H1 (cell line): ENCODE data around the gene PRRT4. TPM values are rescaled to one million over a fixed set of nuclear protein-coding genes. Genes with fewer than 3 reads are reported as not detected.

Experiments used
- CTCF ChIA-PET: fragments of 300-600 bp; sonication (Branson Sonifier 250); formaldehyde crosslinking; loops from one replicate; lab custom pipeline; 2021; ENCODE audit not compliant: partially characterized antibody; lab: Charles Lee
- POLR2A ChIA-PET: fragments of 300-600 bp; sonication (Branson Sonifier 250); formaldehyde crosslinking; loops from one replicate; lab custom pipeline; 2021; ENCODE audit warnings: inconsistent platforms; ENCODE audit not compliant: partially characterized antibody; lab: Charles Lee
- DNase-seq, 2 experiments: peaks; one replicate each; pipeline versions ENCODE4 v3.0.0 to v3.0.0-alpha.2; 2010 to 2022; ENCODE audit warnings: low spot score in 2 of 2, low read depth in 1 of 2, mixed read lengths in 1 of 2
- FAIRE-seq: peaks from 2 replicates; lab custom pipeline; 2011; peaks lifted over from hg19 to GRCh38; lab: Jason Lieb, UNC
- H2AFZ ChIP-seq: 2 replicates; pipeline ENCODE4 v1.8.1; 2012; ENCODE audit warnings: low read length, inconsistent platforms
- H2AK5ac ChIP-seq: 2 replicates; pipeline ENCODE4 v1.6.1; 2013; ENCODE audit warnings: low read depth, low read length
- H2BK120ac ChIP-seq: replicated peaks from 2 replicates; pipeline ENCODE3; 2013; ENCODE audit warnings: low read depth, low read length, inconsistent platforms
- H2BK12ac ChIP-seq: 2 replicates; pipeline ENCODE4 v1.6.1; 2013; ENCODE audit warnings: low read depth, low read length
- H2BK15ac ChIP-seq: 2 replicates; pipeline ENCODE4 v1.6.1; 2013; ENCODE audit warnings: low read length
- H2BK20ac ChIP-seq: 2 replicates; pipeline ENCODE4 v1.6.1; 2013; ENCODE audit warnings: low read length
- H2BK5ac ChIP-seq: 2 replicates; pipeline ENCODE4 v1.6.1; 2013; ENCODE audit warnings: low read depth, low read length
- H3K14ac ChIP-seq: 2 replicates; pipeline ENCODE4 v1.6.1; 2013; ENCODE audit warnings: inconsistent platforms; ENCODE audit not compliant: insufficient read length
- H3K18ac ChIP-seq: 2 replicates; pipeline ENCODE4 v1.6.1; 2013; ENCODE audit warnings: low read length; ENCODE audit errors: extremely low read depth
- H3K23ac ChIP-seq: 2 replicates; pipeline ENCODE4 v1.6.1; 2013; ENCODE audit warnings: inconsistent platforms; ENCODE audit not compliant: insufficient read length
- H3K23me2 ChIP-seq: 2 replicates; pipeline ENCODE4 v1.6.1; 2013; ENCODE audit warnings: low read depth, low read length
- H3K27ac ChIP-seq: 2 replicates; pipeline ENCODE4 v1.6.1; 2011; ENCODE audit warnings: low read depth, low read length, inconsistent platforms
- H3K27me3 ChIP-seq, 4 experiments: replicated peaks in 1 of 4; 1 replicate in 1 of 4; 2 replicates in 3 of 4; pipeline versions ENCODE4 v1.6.1 to v1.8.1; 2011 to 2013; ENCODE audit warnings: low read length in 3 of 4, mild to moderate bottlenecking in 3 of 4, inconsistent platforms in 2 of 4, mixed read lengths in 2 of 4, moderate library complexity in 1 of 4; ENCODE audit not compliant: control insufficient read depth in 3 of 4, insufficient read depth in 3 of 4; ENCODE audit errors: extremely low read depth in 1 of 4
- H3K36me3 ChIP-seq, 4 experiments: 2 replicates each; pipeline versions ENCODE4 v1.6.1 to v1.8.1; 2011 to 2013; ENCODE audit warnings: mild to moderate bottlenecking in 4 of 4, low read length in 3 of 4, moderate library complexity in 2 of 4, control low read depth in 1 of 4, inconsistent platforms in 1 of 4; ENCODE audit not compliant: insufficient read depth in 4 of 4, control insufficient read depth in 2 of 4
- H3K4ac ChIP-seq: replicated peaks from 2 replicates; pipeline ENCODE3; 2013; ENCODE audit warnings: low read length, low read depth, mixed read lengths, inconsistent platforms; ENCODE audit not compliant: insufficient read length
- H3K4me1 ChIP-seq, 4 experiments: replicated peaks in 1 of 4; 1 replicate in 1 of 4; 2 replicates in 3 of 4; pipeline versions ENCODE4 v1.6.1 to v1.8.1; 2011 to 2013; ENCODE audit warnings: low read length in 3 of 4, inconsistent platforms in 2 of 4, mixed read lengths in 1 of 4; ENCODE audit not compliant: insufficient read depth in 4 of 4, control insufficient read depth in 3 of 4
- H3K4me2 ChIP-seq, 2 experiments: 2 replicates each; pipeline versions ENCODE4 v1.6.1 to v1.8.1; 2011 to 2013; ENCODE audit warnings: low read depth in 2 of 2, low read length in 2 of 2, control low read depth in 1 of 2, inconsistent platforms in 1 of 2, mild to moderate bottlenecking in 1 of 2; ENCODE audit not compliant: insufficient read depth in 1 of 2
- H3K4me3 ChIP-seq, 4 experiments: fragments of 200-600, 300-600 bp in 1 of 4; sonication (generic), shearing (Covaris generic), sonication (Bioruptor Twin) in 1 of 4; 2 replicates each; pipeline versions ENCODE4 v1.5.1 to v1.8.1; 2011 to 2016; ENCODE audit warnings: low read length in 4 of 4, low read depth in 3 of 4, control low read depth in 2 of 4, inconsistent platforms in 2 of 4, mild to moderate bottlenecking in 2 of 4, mixed read lengths in 1 of 4, moderate library complexity in 1 of 4; ENCODE audit not compliant: insufficient read depth in 2 of 4; ENCODE audit errors: extremely low read depth in 1 of 4
- H3K56ac ChIP-seq: replicated peaks from 2 replicates; pipeline ENCODE3; 2013; ENCODE audit warnings: low read depth, mild to moderate bottlenecking, mixed read lengths, low read length, inconsistent platforms; ENCODE audit not compliant: insufficient read length
- H3K79me1 ChIP-seq: 2 replicates; pipeline ENCODE4 v1.6.1; 2013; ENCODE audit warnings: low read depth, low read length, control low read depth
- H3K79me2 ChIP-seq, 2 experiments: 2 replicates each; pipeline versions ENCODE4 v1.6.1 to v1.8.1; 2012 to 2013; ENCODE audit warnings: low read length in 2 of 2, mild to moderate bottlenecking in 2 of 2, inconsistent platforms in 1 of 2; ENCODE audit not compliant: insufficient read depth in 2 of 2, control insufficient read depth in 1 of 2
- H3K9ac ChIP-seq, 4 experiments: replicated peaks in 1 of 4; 1 replicate in 1 of 4; 2 replicates in 3 of 4; pipeline versions ENCODE4 v1.6.1 to v1.8.1; 2011 to 2013; ENCODE audit warnings: low read depth in 3 of 4, low read length in 3 of 4, control low read depth in 2 of 4, mild to moderate bottlenecking in 2 of 4, moderate library complexity in 2 of 4, inconsistent platforms in 1 of 4; ENCODE audit errors: extremely low read depth in 1 of 4
- H3K9me3 ChIP-seq, 2 experiments: 2 replicates each; pipeline versions ENCODE4 v1.6.1 to v1.8.1; 2012 to 2013; ENCODE audit warnings: mild to moderate bottlenecking in 2 of 2, moderate library complexity in 2 of 2, control low read depth in 1 of 2, inconsistent platforms in 1 of 2, low read depth in 1 of 2, low read length in 1 of 2, mixed read lengths in 1 of 2; ENCODE audit not compliant: insufficient read depth in 2 of 2
- H4K20me1 ChIP-seq, 2 experiments: replicated peaks in 1 of 2; 2 replicates each; pipeline versions ENCODE3 to v1.8.1; 2011 to 2013; ENCODE audit warnings: inconsistent platforms in 2 of 2, low read length in 2 of 2, mild to moderate bottlenecking in 1 of 2; ENCODE audit not compliant: insufficient read depth in 2 of 2, control insufficient read depth in 1 of 2
- H4K5ac ChIP-seq: 2 replicates; pipeline ENCODE4 v1.6.1; 2013; ENCODE audit warnings: low read length, low read depth, mixed read lengths, inconsistent platforms; ENCODE audit not compliant: insufficient read length
- H4K8ac ChIP-seq: 2 replicates; pipeline ENCODE4 v1.8.0; 2013; ENCODE audit warnings: mild to moderate bottlenecking, moderate library complexity, low read length, inconsistent platforms; ENCODE audit not compliant: insufficient read depth; ENCODE audit errors: extremely low read depth
- H4K91ac ChIP-seq: replicated peaks from 2 replicates; pipeline ENCODE3; 2013; ENCODE audit warnings: low read length, mixed read lengths, inconsistent platforms; ENCODE audit not compliant: insufficient read length
- FOSL1 ChIP-seq: IDR thresholded peaks from 2 replicates; pipeline ENCODE4 v1.6.1; 2011; ENCODE audit warnings: mild to moderate bottlenecking, low read depth, low read length, moderate library complexity; ENCODE audit not compliant: insufficient read depth
- RFX5 ChIP-seq: IDR thresholded peaks from 2 replicates; pipeline ENCODE4 v1.6.1; 2011; ENCODE audit warnings: low read depth, low read length, improper control_type of control experiment, borderline replicate concordance
- RNF2 ChIP-seq: fragments of 200-900, 300-1000 bp; sonication (generic); IDR thresholded peaks from 2 replicates; pipeline ENCODE4 v1.7.1; 2016; ENCODE audit warnings: borderline replicate concordance, low read depth, mild to moderate bottlenecking, antibody characterized with exemption, low read length; ENCODE audit not compliant: poor library complexity, severe bottlenecking; ENCODE audit errors: missing control alignments
- TCF12 ChIP-seq: IDR thresholded peaks from 2 replicates; pipeline ENCODE4 v1.6.1; 2011; ENCODE audit warnings: low read depth, mild to moderate bottlenecking, low read length
- USF2 ChIP-seq: IDR thresholded peaks from 2 replicates; pipeline ENCODE4 v1.6.1; 2011; ENCODE audit warnings: low read length, improper control_type of control experiment
- WGBS, 2 experiments: shearing (Covaris generic) in 1 of 2; methylation state at CpG; one replicate each; pipeline versions ENCODE4 v1.1.6 to v1.1.7; 2013 to 2015; ENCODE audit warnings: low lambda C conversion rate in 2 of 2, mixed read lengths in 2 of 2, inconsistent platforms in 1 of 2, low coverage in 1 of 2, missing lambda C conversion rate in 1 of 2; ENCODE audit not compliant: insufficient replicate concordance in 2 of 2, insufficient coverage in 1 of 2, insufficient read length in 1 of 2; ENCODE audit errors: extremely low coverage in 1 of 2, missing lambda C conversion rate in 1 of 2; 5-methylcytosine and 5-hydroxymethylcytosine counted together
- polyA plus RNA-seq, 7 experiments: library from polyadenylated mRNA; depleted of rRNA in 3 of 7; stranded (reverse) in 5 of 7; unstranded in 2 of 7; fragments of >200 nt in 5 of 7; fragments of 200-250 nt in 2 of 7; gene quantifications; 1 replicate in 5 of 7; 2 replicates in 1 of 7; 4 replicates in 1 of 7; pipeline versions ENCODE4 v1.2.1 to v1.2.3, GENCODE V29; 2011 to 2013; ENCODE audit warnings: missing spikeins in 2 of 7, mixed read lengths in 2 of 7
- total RNA-seq: library from RNA; stranded (reverse); fragmentation: NEBNext Ultra II Directional; extraction: Animal tissue kit (Norgen Biotek cat#: 25700); gene quantifications from 2 replicates; pipeline ENCODE4 v1.2.1, GENCODE V29; 2021

PRRT4 gene
- total and polyA plus RNA-seq, 2 of the 8 experiments (the other 6 are each of a cell fraction or from before 2014, with no cell fraction given): 0.34 to 1.0 TPM

DNA sequence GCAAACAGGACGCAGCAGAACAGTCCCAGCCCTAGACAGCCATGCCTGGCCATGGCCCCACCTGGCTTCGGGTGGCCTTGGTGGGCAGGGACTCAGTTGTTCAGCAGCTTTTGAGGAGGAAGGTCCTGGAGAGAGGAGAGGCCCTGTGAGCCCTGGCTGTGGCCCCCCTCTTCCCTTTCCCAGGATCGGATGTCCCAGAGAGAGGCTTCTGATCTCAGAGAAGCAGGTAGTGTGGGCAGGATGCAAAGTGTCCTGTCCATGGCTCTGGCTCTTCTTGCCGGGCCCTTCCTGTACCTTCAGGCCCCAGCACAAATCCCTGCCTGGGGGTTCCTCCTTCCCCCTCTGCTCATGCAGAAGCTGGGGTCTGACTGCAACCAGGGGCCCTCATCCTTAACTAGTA, 1.6 kb downstream of the PRRT4 start:
- Histone ChIP-seq H3K23ac (no peak overlapping the region), H2BK15ac (peak overlapping the region; percentile 46; the same call in 1 of the 2 replicates), H2BK12ac (no peak overlapping the region; the same call in 1 of the 2 replicates), H3K27ac (no peak overlapping the region), H4K8ac (no peak overlapping the region; the same call in 1 of the 2 replicates), H3K79me1 (no peaks in the 10 kb centered on the region), H3K36me3 (peaks cover 0 to 9% (median 0%) of the 10 kb centered on the region in 4 experiments; a peak in 1 of 8 replicates), H3K14ac (no peak overlapping the region), H3K18ac (peak overlapping the region; percentile 87), H3K9me3 (no peaks in the 10 kb centered on the region), H3K27me3 (peaks cover 26 to 70% (median 52%) of the 10 kb centered on the region in 4 experiments), H3K4ac (peak overlapping the region; percentile 38), H2AFZ (no peak overlapping the region), H2BK5ac (no peak overlapping the region), H3K79me2 (no peaks in the 10 kb centered on the region), H4K20me1 (no peaks in the 10 kb centered on the region), H3K9ac (no peak overlapping the region), H2AK5ac (no peak overlapping the region), H4K5ac (no peak overlapping the region), H2BK120ac (no peak overlapping the region), H3K4me1 (peaks cover 0 to 14% (median 7%) of the 10 kb centered on the region in 4 experiments; a peak in 5 of 7 replicates), H3K23me2 (peaks cover 8% of the 10 kb centered on the region; the same call in 1 of the 2 replicates), H3K56ac (no peak overlapping the region), H4K91ac (no peak overlapping the region), H2BK20ac (0 out of 2 replicates have a peak overlapping the region, but pooled peaks have one; percentile 61), H3K4me3 (peak overlapping the region in 2 of 4 experiments; percentile 65 to 77; a peak in 3 of 8 replicates), H3K4me2 (peak overlapping the region; percentile 74 to 97; a peak in 3 of 4 replicates)
- ChIA-PET CTCF (interaction anchor here (1.1 to 11.5 kb wide), 4 partner anchors 9 to 60 kb away, joined by 4 to 274 read pairs (median 7); no protein-coding TSS in a partner anchor), POLR2A (interaction anchor here (1.1 to 1.7 kb wide), 2 partner anchors 9 to 18 kb away, joined by 3 to 10 read pairs; no protein-coding TSS in a partner anchor)
- WGBS, 2 experiments: 73% methylated on average over 4 of the region's 4 CpGs; no CpG with 5 or more reads in 1 of the 2 experiments
- TF ChIP-seq RFX5: no peak
- no peak for TF ChIP-seq TCF12
- TF ChIP-seq RNF2: no peak
- TF ChIP-seq FOSL1: no peak
- no peak for TF ChIP-seq USF2
- FAIRE-seq (no peak), DNase-seq (no peak)
